Stimulated activated CD4-positive, alpha-beta T cell treated with anti-CD3 and anti-CD28 coated beads, Interleukin-15, amount 100 ng/mL, for 48 hours (primary cell): ENCODE measurements around the gene EHD4.

Experiments used
- DNase-seq, 2 donors: peaks; one replicate each; pipeline ENCODE4 v3.0.0-alpha.2; 2020; ENCODE audit warnings: low read depth in 2 of 2

The EHD4 gene

GRCh38 chr15:41936649-41937567 is 35.4 kb downstream of the EHD4 start:
- DNase-seq = peak; percentile 72 to 74

- no peak for DNase-seq
Observed at GRCh38 chr15:41936155-41936554, 36.2 kb downstream of the EHD4 start.

GRCh38 chr15:41935566-41936020 is 36.8 kb downstream of the EHD4 start:
- DNase-seq = no peak

GRCh38 chr15:41934843-41935242 is 37.5 kb downstream of the EHD4 start:
- peak in 1 of 2 donors; percentile 51 for DNase-seq

GRCh38 chr15:41933771-41934170 is 38.6 kb downstream of the EHD4 start:
- DNase-seq = no peak

GRCh38 chr15:41933326-41933725 is 39.0 kb downstream of the EHD4 start:
- no peak for DNase-seq

- DNase-seq = no peak
Observed at GRCh38 chr15:41932511-41933289, 39.7 kb downstream of the EHD4 start.

- DNase-seq = no peak
Observed at GRCh38 chr15:41932101-41932500, 40.3 kb downstream of the EHD4 start.

- no peak for DNase-seq
Observed at GRCh38 chr15:41930867-41931222, 41.5 kb downstream of the EHD4 start.

- no peak for DNase-seq
Observed at GRCh38 chr15:41930221-41930866, 42.0 kb downstream of the EHD4 start.

GRCh38 chr15:41928637-41929620 is 43.4 kb downstream of the EHD4 start:
- no peak for DNase-seq

GRCh38 chr15:41928100-41928499 is 44.3 kb downstream of the EHD4 start:
- no peak for DNase-seq

GRCh38 chr15:41927536-41927935 is 44.8 kb downstream of the EHD4 start:
- no peak for DNase-seq

GRCh38 chr15:41926185-41927056 is 45.9 kb downstream of the EHD4 start:
- DNase-seq = no peak

- DNase-seq = no peak
Observed at GRCh38 chr15:41925086-41925608, 47.2 kb downstream of the EHD4 start.

GRCh38 chr15:41923401-41923997 is 48.9 kb downstream of the EHD4 start:
- no peak for DNase-seq

- no peak for DNase-seq
Observed at GRCh38 chr15:41922353-41922752, 50.0 kb downstream of the EHD4 start.

GRCh38 chr15:41921639-41922038 is 50.7 kb downstream of the EHD4 start:
- DNase-seq = no peak

GRCh38 chr15:41921167-41921566 is 51.2 kb downstream of the EHD4 start:
- DNase-seq = no peak
